GM13976 (cell line): Measurements from ENCODE around the gene ZNF710.

Experiments
- DNase-seq: peaks from one replicate; pipeline ENCODE4 v3.0.0; 2012; ENCODE audit warnings: low spot score
- CTCF ChIP-seq: IDR thresholded peaks from 2 replicates; pipeline ENCODE4 v1.5.1; 2012; ENCODE audit warnings: borderline replicate concordance, mild to moderate bottlenecking; ENCODE audit not compliant: insufficient read depth; ENCODE audit errors: extremely low read depth, missing control alignments, control extremely low read depth
- in situ Hi-C: fragments of 300-500 bp; cut with MboI; formaldehyde crosslinking; loops from one replicate; pipeline ENCODE4 v1.12.0; 2022; ENCODE audit warnings: low sequenced_read_pairs, mixed read lengths, inconsistent platforms; ENCODE audit not compliant: unreplicated experiment

The ZNF710 gene

GRCh38 chr15:90042356-90042755, 41.2 kb downstream of the ZNF710 start:
- DNase-seq: no peak
- TF ChIP-seq CTCF: no peak
- in situ Hi-C loops: no loop called here

GRCh38 chr15:90042766-90043529, 41.8 kb downstream of the ZNF710 start:
- TF ChIP-seq CTCF: no peak
- in situ Hi-C loops: no loop called here
- no peak for DNase-seq

- TF ChIP-seq CTCF: no peak
- no peak for DNase-seq
- in situ Hi-C loops: no loop called here
Measured at GRCh38 chr15:90043530-90044010, 42.4 kb downstream of the ZNF710 start.

- no peak for TF ChIP-seq CTCF
- in situ Hi-C loops: no loop called here
- no peak for DNase-seq
Measured at GRCh38 chr15:90044191-90044590, 43.1 kb downstream of the ZNF710 start.

- no peak for DNase-seq
- no peak for TF ChIP-seq CTCF
Measured at GRCh38 chr15:90044916-90045371, 43.8 kb downstream of the ZNF710 start.

GRCh38 chr15:90046289-90046688, 45.2 kb downstream of the ZNF710 start:
- TF ChIP-seq CTCF: no peak
- DNase-seq: no peak
- in situ Hi-C loops: no loop called here

More at GRCh38 chr15:90044916-90045371, 43.8 kb downstream of the ZNF710 start:
- in situ Hi-C loops: no loop called here
